ENCODE results near the gene ZNF618.

DNA sequence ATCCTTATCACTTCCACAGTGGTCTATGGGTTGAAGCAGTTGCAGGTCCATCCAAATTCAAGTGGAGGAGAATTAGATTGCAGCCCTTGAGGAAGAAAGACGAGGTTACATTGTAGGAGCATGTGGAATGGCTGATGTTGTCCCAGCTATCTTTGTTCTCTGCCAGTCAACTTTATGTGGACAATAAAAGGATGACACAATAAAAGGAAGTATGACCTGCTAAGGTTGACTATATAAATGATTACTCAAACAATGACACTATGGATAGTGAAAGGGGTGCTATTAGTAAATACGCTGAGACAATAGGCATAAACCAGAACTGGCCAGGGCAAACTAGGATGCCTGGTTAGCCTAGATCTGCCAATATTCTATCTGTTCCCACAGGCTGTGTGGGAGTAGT lies 12.8 kb upstream of the ZNF618 start:
- TF ChIP-seq, protein P1, sequence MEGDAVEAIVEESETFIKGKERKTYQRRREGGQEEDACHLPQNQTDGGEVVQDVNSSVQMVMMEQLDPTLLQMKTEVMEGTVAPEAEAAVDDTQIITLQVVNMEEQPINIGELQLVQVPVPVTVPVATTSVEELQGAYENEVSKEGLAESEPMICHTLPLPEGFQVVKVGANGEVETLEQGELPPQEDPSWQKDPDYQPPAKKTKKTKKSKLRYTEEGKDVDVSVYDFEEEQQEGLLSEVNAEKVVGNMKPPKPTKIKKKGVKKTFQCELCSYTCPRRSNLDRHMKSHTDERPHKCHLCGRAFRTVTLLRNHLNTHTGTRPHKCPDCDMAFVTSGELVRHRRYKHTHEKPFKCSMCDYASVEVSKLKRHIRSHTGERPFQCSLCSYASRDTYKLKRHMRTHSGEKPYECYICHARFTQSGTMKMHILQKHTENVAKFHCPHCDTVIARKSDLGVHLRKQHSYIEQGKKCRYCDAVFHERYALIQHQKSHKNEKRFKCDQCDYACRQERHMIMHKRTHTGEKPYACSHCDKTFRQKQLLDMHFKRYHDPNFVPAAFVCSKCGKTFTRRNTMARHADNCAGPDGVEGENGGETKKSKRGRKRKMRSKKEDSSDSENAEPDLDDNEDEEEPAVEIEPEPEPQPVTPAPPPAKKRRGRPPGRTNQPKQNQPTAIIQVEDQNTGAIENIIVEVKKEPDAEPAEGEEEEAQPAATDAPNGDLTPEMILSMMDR (IDR thresholded peaks at IDR 0.05) = no peak
- TF ChIP-seq POLR2AphosphoS5 (IDR thresholded peaks at IDR 0.05) (no peak), POLR2A (IDR thresholded peaks at IDR 0.05) (no peak)
